Progenitor cell of endocrine pancreas (in vitro differentiated cells): Measurements from ENCODE around the gene MRPL3. TPM values are rescaled to one million over a fixed set of nuclear protein-coding genes. Genes with fewer than 3 reads are reported as not detected.

Experiments used
- DNase-seq: peaks from one replicate; pipeline ENCODE4 v3.0.0; 2021; ENCODE audit warnings: low spot score; ENCODE audit not compliant: unreplicated experiment
- H3K27ac Mint-ChIP-seq: 2 replicates; pipeline ENCODE4 v1.8.0; 2021; ENCODE audit warnings: mild to moderate bottlenecking, moderate library complexity, mixed read lengths
- H3K27me3 Mint-ChIP-seq: 2 replicates; pipeline ENCODE4 v1.8.0; 2021; ENCODE audit warnings: mixed read lengths
- H3K36me3 Mint-ChIP-seq: 2 replicates; pipeline ENCODE4 v1.8.0; 2022; ENCODE audit warnings: mixed read lengths; ENCODE audit not compliant: insufficient read depth
- H3K4me1 Mint-ChIP-seq: 2 replicates; pipeline ENCODE4 v1.8.0; 2021; ENCODE audit warnings: low read depth, mixed read lengths
- H3K4me3 Mint-ChIP-seq: 2 replicates; pipeline ENCODE4 v1.8.0; 2021; ENCODE audit warnings: low read depth, mild to moderate bottlenecking, moderate library complexity, mixed read lengths
- H3K9me3 Mint-ChIP-seq: 2 replicates; pipeline ENCODE4 v1.8.0; 2021; ENCODE audit warnings: low read depth, mixed read lengths
- CTCF ChIP-seq: fragments of 200-600 bp; sonication (generic); IDR thresholded peaks from one replicate; pipeline ENCODE4 v1.5.0; 2021; ENCODE audit warnings: antibody characterized with exemption, mild to moderate bottlenecking; ENCODE audit not compliant: unreplicated experiment
- total RNA-seq: library from RNA; stranded (reverse); gene quantifications from 2 replicates; pipeline ENCODE4 v1.2.1, GENCODE V29; 2021

Gene MRPL3
- total RNA-seq, 1 donor from 2014 or later: 83.8 TPM

- DNase-seq: no peak
- no peaks in the 10 kb centered on the region for H3K4me1 Mint-ChIP-seq
- H3K27ac Mint-ChIP-seq: no peak overlapping the region
These were observed 43.7 kb upstream of the MRPL3 start for GRCh38 chr3:131546441-131546840.

GRCh38 chr3:131544557-131544956 is 41.8 kb upstream of the MRPL3 start:
- TF ChIP-seq CTCF: no peak
- DNase-seq: no peak
- Mint-ChIP-seq H3K36me3 (no peaks in the 10 kb centered on the region), H3K4me3 (no peak overlapping the region), H3K4me1 (no peaks in the 10 kb centered on the region), H3K27me3 (peaks cover 8% of the 10 kb centered on the region), H3K27ac (no peak overlapping the region), H3K9me3 (no peaks in the 10 kb centered on the region)

More at GRCh38 chr3:131546441-131546840, 43.7 kb upstream of the MRPL3 start:
- no peaks in the 10 kb centered on the region for H3K9me3 Mint-ChIP-seq
- H3K36me3 Mint-ChIP-seq: no peaks in the 10 kb centered on the region
- H3K27me3 Mint-ChIP-seq: no peaks in the 10 kb centered on the region
- H3K4me3 Mint-ChIP-seq: no peak overlapping the region
- no peak for TF ChIP-seq CTCF

GRCh38 chr3:131543714-131544113 is 40.9 kb upstream of the MRPL3 start:
- Mint-ChIP-seq H3K4me3 (no peak overlapping the region), H3K36me3 (no peaks in the 10 kb centered on the region), H3K4me1 (no peaks in the 10 kb centered on the region), H3K27me3 (peaks cover 8% of the 10 kb centered on the region), H3K9me3 (no peaks in the 10 kb centered on the region), H3K27ac (no peak overlapping the region)
- no peak for TF ChIP-seq CTCF
- DNase-seq: no peak

- H3K27ac Mint-ChIP-seq: no peak overlapping the region
- TF ChIP-seq CTCF: no peak
- H3K36me3 Mint-ChIP-seq: no peaks in the 10 kb centered on the region
- peaks cover 8% of the 10 kb centered on the region for H3K27me3 Mint-ChIP-seq
- H3K9me3 Mint-ChIP-seq: no peaks in the 10 kb centered on the region
- no peaks in the 10 kb centered on the region for H3K4me1 Mint-ChIP-seq
- no peak overlapping the region for H3K4me3 Mint-ChIP-seq
- DNase-seq: no peak
These were observed 38.5 kb upstream of the MRPL3 start for GRCh38 chr3:131541288-131541687.

- Mint-ChIP-seq H3K36me3 (no peaks in the 10 kb centered on the region), H3K4me1 (no peaks in the 10 kb centered on the region), H3K27ac (no peak overlapping the region), H3K27me3 (peaks cover 8% of the 10 kb centered on the region), H3K9me3 (no peaks in the 10 kb centered on the region), H3K4me3 (no peak overlapping the region)
- TF ChIP-seq CTCF: no peak
- no peak for DNase-seq
These were observed 38.0 kb upstream of the MRPL3 start for GRCh38 chr3:131540821-131541220.
